ENCODE measurements around the gene METTL23.

- TF ChIP-seq STAT1 (IDR thresholded peaks at IDR 0.05; ENCODE audit: unreplicated experiment) (no peak), CTCF (conservative IDR thresholded peaks at IDR 0.05; ENCODE audit: low read depth in 2 of 2) (no peak), EZH2phosphoT487 (IDR thresholded peaks at IDR 0.05; ENCODE audit: unreplicated experiment) (no peak), JUNB (IDR thresholded peaks at IDR 0.05; ENCODE audit: unreplicated experiment) (no peak), EZH2 (IDR thresholded peaks at IDR 0.05; ENCODE audit: low read depth, unreplicated experiment) (no peak), POLR2AphosphoS5 (IDR thresholded peaks at IDR 0.05; ENCODE audit: low read depth) (no peak)
Observed at GRCh38 chr17:76690596-76691280, 35.9 kb upstream of the METTL23 start.

Data from GM23338 (cell line).